ENCODE data around the gene ATP5PO. TPM values are rescaled to one million over a fixed set of nuclear protein-coding genes. Genes with fewer than 3 reads are reported as not detected.

The ATP5PO gene
- total and polyA plus RNA-seq, 11 donors: 472 to 2,204 (median 745) TPM

DNA sequence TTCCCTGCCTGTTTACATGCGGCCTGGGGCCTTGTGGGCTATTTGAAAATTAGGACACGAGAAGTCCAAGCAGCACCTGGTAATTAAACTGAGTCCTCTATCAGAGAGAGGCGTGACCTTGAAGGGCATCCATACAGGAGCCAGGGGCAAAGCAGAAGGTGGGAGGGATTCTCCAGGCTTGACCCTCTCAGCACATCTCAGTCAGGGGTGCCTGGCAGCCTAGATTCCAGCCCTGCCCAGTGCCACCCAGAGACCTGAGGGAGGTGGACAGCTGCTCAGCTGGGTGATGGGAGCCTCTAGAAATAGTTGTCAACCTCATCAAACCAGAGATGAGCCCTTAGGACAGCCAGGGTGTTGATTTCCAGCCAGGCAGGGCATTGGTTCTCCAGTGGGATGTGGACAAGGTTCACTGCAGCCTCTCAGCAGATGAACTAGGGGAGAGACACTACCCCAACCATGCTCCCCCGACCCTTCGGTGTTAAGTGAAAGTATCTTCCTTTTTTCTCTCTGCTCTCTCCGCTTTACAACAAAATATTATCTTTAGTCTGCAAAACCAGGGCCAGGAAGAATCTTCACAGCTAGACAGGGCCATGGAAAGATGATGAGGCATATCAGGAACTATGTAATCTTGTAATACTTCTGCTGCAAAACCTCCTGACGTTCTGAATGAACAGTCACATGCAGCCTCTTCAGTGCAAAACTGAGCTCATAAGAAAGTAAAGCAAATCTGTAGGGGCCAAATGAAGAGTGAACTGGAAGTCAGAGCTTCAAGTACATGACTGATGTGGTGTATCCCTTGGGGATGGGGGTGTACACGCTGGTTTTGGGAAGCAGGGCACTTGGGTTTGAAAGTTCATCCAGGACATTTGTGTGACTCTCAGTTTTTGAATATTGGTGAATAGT lies 35.9 kb upstream of the ATP5PO start:
- 76 to 80% (median 78%) methylated on average over 8 of the region's 8 CpGs for WGBS, 4 donors
- ATAC-seq (no peak), DNase-seq (no peak)
- Histone ChIP-seq H3K27me3 (no peaks in the 10 kb centered on the region), H3K27ac (peak overlapping the region in 2 of 12 donors; percentile 30 to 60), H3K9me3 (no peaks in the 10 kb centered on the region), H3K4me3 (no peak overlapping the region), H3K4me1 (peaks cover 0 to 48% (median 14%) of the 10 kb centered on the region in 12 donors), H3K36me3 (no peaks in the 10 kb centered on the region)
- no peak for TF ChIP-seq POLR2A (IDR thresholded peaks at IDR 0.05)
- TF ChIP-seq, protein P1, sequence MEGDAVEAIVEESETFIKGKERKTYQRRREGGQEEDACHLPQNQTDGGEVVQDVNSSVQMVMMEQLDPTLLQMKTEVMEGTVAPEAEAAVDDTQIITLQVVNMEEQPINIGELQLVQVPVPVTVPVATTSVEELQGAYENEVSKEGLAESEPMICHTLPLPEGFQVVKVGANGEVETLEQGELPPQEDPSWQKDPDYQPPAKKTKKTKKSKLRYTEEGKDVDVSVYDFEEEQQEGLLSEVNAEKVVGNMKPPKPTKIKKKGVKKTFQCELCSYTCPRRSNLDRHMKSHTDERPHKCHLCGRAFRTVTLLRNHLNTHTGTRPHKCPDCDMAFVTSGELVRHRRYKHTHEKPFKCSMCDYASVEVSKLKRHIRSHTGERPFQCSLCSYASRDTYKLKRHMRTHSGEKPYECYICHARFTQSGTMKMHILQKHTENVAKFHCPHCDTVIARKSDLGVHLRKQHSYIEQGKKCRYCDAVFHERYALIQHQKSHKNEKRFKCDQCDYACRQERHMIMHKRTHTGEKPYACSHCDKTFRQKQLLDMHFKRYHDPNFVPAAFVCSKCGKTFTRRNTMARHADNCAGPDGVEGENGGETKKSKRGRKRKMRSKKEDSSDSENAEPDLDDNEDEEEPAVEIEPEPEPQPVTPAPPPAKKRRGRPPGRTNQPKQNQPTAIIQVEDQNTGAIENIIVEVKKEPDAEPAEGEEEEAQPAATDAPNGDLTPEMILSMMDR (IDR thresholded peaks at IDR 0.05): no peak
- intact Hi-C loops (cut with DNase I): no loop called here

- DNase-seq: no peak
- no peaks in the 10 kb centered on the region for H3K27me3 ChIP-seq
- ATAC-seq: no peak
- H3K9me3 ChIP-seq: no peaks in the 10 kb centered on the region
- 76 to 93% (median 84%) methylated on average over 10 of the region's 10 CpGs for WGBS, 4 donors
- H3K4me1 ChIP-seq: peaks cover 0 to 48% (median 14%) of the 10 kb centered on the region in 12 donors
- TF ChIP-seq, protein P1 (IDR thresholded peaks at IDR 0.05): no peak
- no peak for TF ChIP-seq POLR2A (IDR thresholded peaks at IDR 0.05)
- no peaks in the 10 kb centered on the region for H3K36me3 ChIP-seq
- intact Hi-C loops (cut with DNase I): no loop called here
- peak overlapping the region in 1 of 12 donors; percentile 92 for H3K27ac ChIP-seq
- peak overlapping the region in 1 of 12 donors; percentile 23 for H3K4me3 ChIP-seq
Measured at GRCh38 chr21:33950431-33951079, 35.0 kb upstream of the ATP5PO start.

DNA sequence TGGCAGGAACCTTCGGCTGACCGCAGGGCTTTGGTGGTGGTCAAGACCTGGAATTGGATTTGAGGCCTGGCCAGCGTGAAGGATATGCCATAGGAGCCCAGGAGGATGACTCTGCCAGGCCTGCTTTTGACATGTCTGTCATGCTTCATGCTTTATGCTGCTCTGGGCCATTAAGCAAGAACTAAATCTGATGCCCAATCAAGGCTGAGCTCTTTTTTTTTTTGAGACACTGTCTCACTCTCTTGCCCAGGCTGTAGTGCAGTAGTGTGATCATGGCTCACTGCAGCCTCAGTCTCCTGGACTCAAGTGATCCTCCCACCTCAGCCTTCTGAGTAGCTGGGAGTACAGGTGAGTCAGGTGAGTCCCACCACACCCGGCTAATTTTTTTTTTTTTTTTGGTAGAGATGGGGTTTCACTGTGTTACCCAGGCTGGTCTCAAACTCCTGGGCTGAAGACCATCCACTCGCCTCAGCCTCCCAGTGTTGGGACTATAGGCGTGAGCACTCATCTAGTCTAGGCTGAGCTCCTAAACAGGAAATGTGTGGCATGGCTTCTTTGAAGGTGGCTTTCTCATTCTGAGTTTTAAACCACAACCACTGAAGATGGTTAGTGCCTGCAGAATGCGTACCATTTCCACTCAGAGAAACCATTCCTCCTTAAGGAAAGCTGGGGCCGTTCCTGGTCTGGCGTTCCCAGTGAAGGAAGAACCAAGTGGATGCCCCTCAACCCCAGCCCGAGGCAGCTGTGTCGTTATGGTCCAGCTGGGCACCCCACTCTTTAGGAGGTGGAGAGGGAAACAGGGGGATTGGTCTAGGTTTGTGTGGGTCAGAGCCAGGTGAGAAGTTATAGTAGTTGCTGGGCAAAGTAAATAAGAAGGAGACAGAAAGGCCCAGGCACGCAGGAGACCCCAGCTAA lies 34.2 kb upstream of the ATP5PO start:
- peak overlapping the region in 3 of 12 donors; percentile 2 to 92 (median 86) for H3K27ac ChIP-seq
- TF ChIP-seq, protein P1 (IDR thresholded peaks at IDR 0.05): no peak
- no peak for TF ChIP-seq POLR2A (IDR thresholded peaks at IDR 0.05)
- peaks cover 0 to 48% (median 14%) of the 10 kb centered on the region in 12 donors for H3K4me1 ChIP-seq

More for the DNA sequence above, 34.2 kb upstream of the ATP5PO start:
- Histone ChIP-seq H3K4me3 (peak overlapping the region in 1 of 12 donors; percentile 23), H3K9me3 (peaks cover 0 to 1% (median 0%) of the 10 kb centered on the region in 12 donors), H3K27me3 (no peaks in the 10 kb centered on the region), H3K36me3 (no peaks in the 10 kb centered on the region)
- ATAC-seq (no peak), DNase-seq (no peak)
- 91 to 97% (median 95%) methylated on average over 12 of the region's 12 CpGs for WGBS, 4 donors
- intact Hi-C loops (cut with DNase I): no loop called here
